ENCODE results near the gene CD44. TPM values are rescaled to one million over a fixed set of nuclear protein-coding genes. Genes with fewer than 3 reads are reported as not detected.

Gene CD44
- total and polyA plus RNA-seq, 5 donors from 2014 or later, result 441 to 1,181 (median 497) TPM

- Mint-ChIP-seq H3K4me3 (peak overlapping the region in 3 of 4 donors; percentile 7 to 63 (median 13)), H3K4me1 (peaks cover 23 to 74% (median 48%) of the 10 kb centered on the region in 4 donors)
- ATAC-seq (ENCODE audit: low read depth in 2 of 2), result peak; percentile 44 to 52
These were observed 16.7 kb upstream of the CD44 start for GRCh38 chr11:35122308-35122707.

GRCh38 chr11:35126000-35126878, 12.7 kb upstream of the CD44 start:
- ATAC-seq (ENCODE audit: low read depth in 2 of 2) (peak; percentile 60 to 66), DNase-seq (peak in 2 of 3 donors; percentile 49 to 77)
- peaks cover 53% of the 10 kb centered on the region for H3K4me1 ChIP-seq (ENCODE audit: control insufficient read depth, insufficient read depth, low read length, poor library complexity, severe bottlenecking)
- H3K9me3 Mint-ChIP-seq, result no peaks in the 10 kb centered on the region
- peak overlapping the region; percentile 6 to 85 (median 74) for H3K4me3 Mint-ChIP-seq
- no peaks in the 10 kb centered on the region for H3K27me3 ChIP-seq (ENCODE audit: control insufficient read depth, insufficient read depth, low read length)
- H3K27me3 Mint-ChIP-seq, result peaks cover 8% of the 10 kb centered on the region
- peak overlapping the region; percentile 56 for H3K4me3 ChIP-seq (ENCODE audit: low read depth, low read length)
- no peaks in the 10 kb centered on the region for H3K36me3 ChIP-seq (ENCODE audit: control insufficient read depth, insufficient read depth, low read length)
- H3K27ac Mint-ChIP-seq, result peak overlapping the region; percentile 84 to 99 (median 88)
- no peaks in the 10 kb centered on the region for H3K36me3 Mint-ChIP-seq
- peaks cover 22 to 53% (median 46%) of the 10 kb centered on the region in 4 donors for H3K4me1 Mint-ChIP-seq
- H3K9me3 ChIP-seq (ENCODE audit: control insufficient read depth in 2 of 2, low read length in 2 of 2), result no peaks in the 10 kb centered on the region
- peak overlapping the region; percentile 58 for H3K27ac ChIP-seq (ENCODE audit: insufficient read depth, low read length, poor library complexity, severe bottlenecking)

More at GRCh38 chr11:35122308-35122707, 16.7 kb upstream of the CD44 start:
- H3K9me3 Mint-ChIP-seq, result peaks cover 0 to 3% (median 0%) of the 10 kb centered on the region in 7 donors
- H3K36me3 ChIP-seq (ENCODE audit: control insufficient read depth, insufficient read depth, low read length), result no peaks in the 10 kb centered on the region
- H3K36me3 Mint-ChIP-seq, result no peaks in the 10 kb centered on the region
- no peaks in the 10 kb centered on the region for H3K9me3 ChIP-seq (ENCODE audit: control insufficient read depth in 2 of 2, low read length in 2 of 2)
- H3K4me3 ChIP-seq (ENCODE audit: low read depth, low read length), result peak overlapping the region; percentile 58
- peaks cover 53% of the 10 kb centered on the region for H3K4me1 ChIP-seq (ENCODE audit: control insufficient read depth, insufficient read depth, low read length, poor library complexity, severe bottlenecking)
- H3K27ac ChIP-seq (ENCODE audit: insufficient read depth, low read length, poor library complexity, severe bottlenecking), result peak overlapping the region; percentile 52
- H3K27ac Mint-ChIP-seq, result peak overlapping the region; percentile 57 to 82 (median 62)
- H3K27me3 ChIP-seq (ENCODE audit: control insufficient read depth, insufficient read depth, low read length), result no peaks in the 10 kb centered on the region
- H3K27me3 Mint-ChIP-seq, result peaks cover 4% of the 10 kb centered on the region
- peak in 2 of 3 donors; percentile 39 to 50 for DNase-seq

GRCh38 chr11:35126879-35127581, 11.9 kb upstream of the CD44 start:
- H3K27me3 ChIP-seq (ENCODE audit: control insufficient read depth, insufficient read depth, low read length), result no peaks in the 10 kb centered on the region
- Mint-ChIP-seq H3K4me1 (peaks cover 20 to 53% (median 42%) of the 10 kb centered on the region in 4 donors), H3K27ac (peak overlapping the region; percentile 84 to 99 (median 88)), H3K9me3 (no peaks in the 10 kb centered on the region), H3K36me3 (no peaks in the 10 kb centered on the region), H3K27me3 (peaks cover 8% of the 10 kb centered on the region), H3K4me3 (peak overlapping the region; percentile 6 to 85 (median 74))
- H3K4me1 ChIP-seq (ENCODE audit: control insufficient read depth, insufficient read depth, low read length, poor library complexity, severe bottlenecking), result peaks cover 45% of the 10 kb centered on the region
- H3K4me3 ChIP-seq (ENCODE audit: low read depth, low read length), result peak overlapping the region; percentile 56
- no peaks in the 10 kb centered on the region for H3K36me3 ChIP-seq (ENCODE audit: control insufficient read depth, insufficient read depth, low read length)
- H3K9me3 ChIP-seq (ENCODE audit: control insufficient read depth in 2 of 2, low read length in 2 of 2), result no peaks in the 10 kb centered on the region
- ATAC-seq (ENCODE audit: low read depth in 2 of 2) (no peak), DNase-seq (no peak)
- H3K27ac ChIP-seq (ENCODE audit: insufficient read depth, low read length, poor library complexity, severe bottlenecking), result no peak overlapping the region

- Mint-ChIP-seq H3K27me3 (peaks cover 8% of the 10 kb centered on the region), H3K36me3 (no peaks in the 10 kb centered on the region), H3K4me1 (peaks cover 14 to 52% (median 37%) of the 10 kb centered on the region in 4 donors), H3K9me3 (no peaks in the 10 kb centered on the region), H3K4me3 (no peak overlapping the region), H3K27ac (peak overlapping the region in 2 of 3 donors; percentile 84 to 99)
- Histone ChIP-seq H3K4me1 (ENCODE audit: control insufficient read depth, insufficient read depth, low read length, poor library complexity, severe bottlenecking) (peaks cover 39% of the 10 kb centered on the region), H3K27ac (ENCODE audit: insufficient read depth, low read length, poor library complexity, severe bottlenecking) (no peak overlapping the region), H3K9me3 (ENCODE audit: control insufficient read depth in 2 of 2, low read length in 2 of 2) (no peaks in the 10 kb centered on the region), H3K4me3 (ENCODE audit: low read depth, low read length) (no peak overlapping the region), H3K36me3 (ENCODE audit: control insufficient read depth, insufficient read depth, low read length) (no peaks in the 10 kb centered on the region), H3K27me3 (ENCODE audit: control insufficient read depth, insufficient read depth, low read length) (no peaks in the 10 kb centered on the region)
- no peak for ATAC-seq (ENCODE audit: low read depth in 2 of 2)
- DNase-seq, result no peak
These were observed 11.4 kb upstream of the CD44 start for GRCh38 chr11:35127619-35128018.

GRCh38 chr11:35131094-35131493, 7.9 kb upstream of the CD44 start:
- peaks cover 5 to 28% (median 24%) of the 10 kb centered on the region in 4 donors for H3K4me1 Mint-ChIP-seq
- no peak for DNase-seq
- H3K36me3 Mint-ChIP-seq, result no peaks in the 10 kb centered on the region
- H3K27me3 ChIP-seq (ENCODE audit: control insufficient read depth, insufficient read depth, low read length), result no peaks in the 10 kb centered on the region
- H3K4me3 ChIP-seq (ENCODE audit: low read depth, low read length), result no peak overlapping the region
- H3K4me3 Mint-ChIP-seq, result no peak overlapping the region
- H3K9me3 Mint-ChIP-seq, result no peaks in the 10 kb centered on the region
- peaks cover 16% of the 10 kb centered on the region for H3K4me1 ChIP-seq (ENCODE audit: control insufficient read depth, insufficient read depth, low read length, poor library complexity, severe bottlenecking)
- peak overlapping the region in 2 of 3 donors; percentile 14 to 93 for H3K27ac Mint-ChIP-seq
- peaks cover 4% of the 10 kb centered on the region for H3K27me3 Mint-ChIP-seq
- no peaks in the 10 kb centered on the region for H3K9me3 ChIP-seq (ENCODE audit: control insufficient read depth in 2 of 2, low read length in 2 of 2)
- no peaks in the 10 kb centered on the region for H3K36me3 ChIP-seq (ENCODE audit: control insufficient read depth, insufficient read depth, low read length)
- H3K27ac ChIP-seq (ENCODE audit: insufficient read depth, low read length, poor library complexity, severe bottlenecking), result no peak overlapping the region
- no peak for ATAC-seq (ENCODE audit: low read depth in 2 of 2)

- no peak for DNase-seq
- no peaks in the 10 kb centered on the region for H3K36me3 Mint-ChIP-seq
- no peak overlapping the region for H3K4me3 Mint-ChIP-seq
These were observed 7.1 kb upstream of the CD44 start for GRCh38 chr11:35131886-35132285.

GRCh38 chr11:35133656-35134055, 5.3 kb upstream of the CD44 start:
- Mint-ChIP-seq H3K9me3 (peaks cover 0 to 3% (median 0%) of the 10 kb centered on the region in 7 donors), H3K27me3 (peaks cover 3% of the 10 kb centered on the region), H3K36me3 (no peaks in the 10 kb centered on the region), H3K27ac (no peak overlapping the region), H3K4me3 (peak overlapping the region in 1 of 4 donors; percentile 3), H3K4me1 (peaks cover 18 to 29% (median 27%) of the 10 kb centered on the region in 4 donors)
- H3K27me3 ChIP-seq (ENCODE audit: control insufficient read depth, insufficient read depth, low read length), result no peaks in the 10 kb centered on the region
- no peak for ATAC-seq (ENCODE audit: low read depth in 2 of 2)
- no peak overlapping the region for H3K4me3 ChIP-seq (ENCODE audit: low read depth, low read length)
- no peaks in the 10 kb centered on the region for H3K36me3 ChIP-seq (ENCODE audit: control insufficient read depth, insufficient read depth, low read length)
- H3K27ac ChIP-seq (ENCODE audit: insufficient read depth, low read length, poor library complexity, severe bottlenecking), result no peak overlapping the region
- H3K9me3 ChIP-seq (ENCODE audit: control insufficient read depth in 2 of 2, low read length in 2 of 2), result no peaks in the 10 kb centered on the region
- H3K4me1 ChIP-seq (ENCODE audit: control insufficient read depth, insufficient read depth, low read length, poor library complexity, severe bottlenecking), result peaks cover 19% of the 10 kb centered on the region
- DNase-seq, result no peak

More at GRCh38 chr11:35131886-35132285, 7.1 kb upstream of the CD44 start:
- H3K27ac Mint-ChIP-seq, result peak overlapping the region in 2 of 3 donors; percentile 11 to 14
- peaks cover 8% of the 10 kb centered on the region for H3K4me1 ChIP-seq (ENCODE audit: control insufficient read depth, insufficient read depth, low read length, poor library complexity, severe bottlenecking)
- H3K27ac ChIP-seq (ENCODE audit: insufficient read depth, low read length, poor library complexity, severe bottlenecking), result no peak overlapping the region
- no peaks in the 10 kb centered on the region for H3K9me3 ChIP-seq (ENCODE audit: control insufficient read depth in 2 of 2, low read length in 2 of 2)
- H3K27me3 ChIP-seq (ENCODE audit: control insufficient read depth, insufficient read depth, low read length), result no peaks in the 10 kb centered on the region
- H3K9me3 Mint-ChIP-seq, result no peaks in the 10 kb centered on the region
- no peak overlapping the region for H3K4me3 ChIP-seq (ENCODE audit: low read depth, low read length)
- H3K27me3 Mint-ChIP-seq, result peaks cover 4% of the 10 kb centered on the region
- no peaks in the 10 kb centered on the region for H3K36me3 ChIP-seq (ENCODE audit: control insufficient read depth, insufficient read depth, low read length)
- ATAC-seq (ENCODE audit: low read depth in 2 of 2), result no peak
- peaks cover 9 to 20% (median 17%) of the 10 kb centered on the region in 4 donors for H3K4me1 Mint-ChIP-seq

Measured in CD4-positive, CD25-positive, alpha-beta regulatory T cell (primary cell).